GM12878 (cell line): ENCODE results near the gene ARFGAP2. TPM values are rescaled to one million over a fixed set of nuclear protein-coding genes. Genes with fewer than 3 reads are reported as not detected.

ENCODE experiments used
- ATAC-seq: fragments of 200-7000 bp; cut with Tn5 transposase; 3 replicates; pipeline ENCODE4 v1.9.1; 2020; ENCODE audit warnings: mild to moderate bottlenecking, moderate library complexity
- BruUV-seq: library from RNA; stranded (reverse); fragments of 400-500 nt; replicated peaks from 2 replicates; lab custom pipeline; 2021; lab: Mats Ljungman, UMichigan
- CTCF ChIA-PET: fragments of 300-600 bp; sonication (Branson Sonifier 250); formaldehyde crosslinking; extraction: SDS; loops from one replicate; lab custom pipeline; 2021; ENCODE audit warnings: inconsistent platforms; lab: Yijun Ruan, JAX
- POLR2A ChIA-PET: fragments of 350-600 bp; formaldehyde crosslinking; extraction: SDS; loops from one replicate; lab custom pipeline; 2021; ENCODE audit warnings: inconsistent platforms; lab: Charles Lee
- RAD21 ChIA-PET: fragments of 300-600 bp; sonication (Branson Sonifier 250); formaldehyde crosslinking; loops from one replicate; lab custom pipeline; 2023; ENCODE audit warnings: antibody characterized with exemption; ENCODE audit not compliant: unreplicated experiment; lab: Charles Lee
- SMC1A ChIA-PET: fragments of 300-600 bp; sonication (Branson Sonifier 250); formaldehyde crosslinking; loops from one replicate; lab custom pipeline; 2023; ENCODE audit not compliant: unreplicated experiment, uncharacterized antibody; lab: Charles Lee
- DNase-seq: peaks from one replicate; pipeline ENCODE4 v3.0.0-alpha.2; 2011; ENCODE audit warnings: low read depth, low spot score
- FAIRE-seq: peaks from 3 replicates; lab custom pipeline; 2011; peaks lifted over from hg19 to GRCh38; lab: Jason Lieb, UNC
- H2AFZ ChIP-seq: 2 replicates; pipeline ENCODE4 v1.6.0; 2011; ENCODE audit warnings: low read depth, low read length, control low read depth; ENCODE audit not compliant: control insufficient read depth
- H3K27ac ChIP-seq: 2 replicates; pipeline ENCODE4 v1.5.1; 2011; ENCODE audit warnings: control low read depth; ENCODE audit not compliant: control insufficient read depth, insufficient read depth
- H3K27me3 ChIP-seq, 2 experiments: replicated peaks in 1 of 2; 2 replicates each; pipeline versions ENCODE4 v1.6.0 to v1.6.1; 2011; ENCODE audit warnings: low read length in 1 of 2; ENCODE audit not compliant: control insufficient read depth in 2 of 2, insufficient read depth in 2 of 2
- H3K36me3 ChIP-seq, 2 experiments: 2 replicates each; pipeline ENCODE4 v1.5.1; 2011; ENCODE audit warnings: low read length in 1 of 2; ENCODE audit not compliant: control insufficient read depth in 2 of 2, insufficient read depth in 2 of 2
- H3K4me1 ChIP-seq: 2 replicates; pipeline ENCODE4 v1.6.1; 2011; ENCODE audit warnings: mild to moderate bottlenecking, low read length, moderate library complexity, mixed read lengths; ENCODE audit not compliant: control insufficient read depth, insufficient read depth
- H3K4me2 ChIP-seq: 2 replicates; pipeline ENCODE4 v1.6.0; 2011; ENCODE audit warnings: control low read depth; ENCODE audit not compliant: control insufficient read depth, insufficient read depth
- H3K4me3 ChIP-seq: fragments of 200-600 bp; sonication (generic); 2 replicates; pipeline ENCODE4 v1.5.1; 2016
- H3K79me2 ChIP-seq: 2 replicates; pipeline ENCODE4 v1.6.0; 2011; ENCODE audit warnings: low read length; ENCODE audit not compliant: control insufficient read depth, insufficient read depth
- H3K9ac ChIP-seq: 2 replicates; pipeline ENCODE4 v1.8.0; 2011; ENCODE audit warnings: low read length, control low read depth, mixed read lengths; ENCODE audit not compliant: control insufficient read depth, insufficient read depth
- H3K9me3 ChIP-seq: replicated peaks from 3 replicates; pipeline ENCODE4 v1.5.1; 2011; ENCODE audit warnings: mild to moderate bottlenecking, low read length; ENCODE audit not compliant: control insufficient read depth, insufficient read depth
- H4K20me1 ChIP-seq: 2 replicates; pipeline ENCODE4 v1.6.0; 2011; ENCODE audit not compliant: control insufficient read depth, insufficient read depth
- CHD1 ChIP-seq: IDR thresholded peaks from 2 replicates; pipeline ENCODE4 v1.6.1; 2012; ENCODE audit warnings: low read depth, low read length, improper control_type of control experiment
- CREB1 ChIP-seq: IDR thresholded peaks from 2 replicates; pipeline ENCODE4 v1.6.1; 2012; ENCODE audit warnings: low read depth, mild to moderate bottlenecking, inconsistent platforms
- CREM ChIP-seq: IDR thresholded peaks from 2 replicates; pipeline ENCODE4 v1.6.1; 2014; ENCODE audit warnings: antibody characterized with exemption, low read depth
- CTCF ChIP-seq, 3 experiments: IDR thresholded peaks in 2 of 3; conservative IDR thresholded peaks in 1 of 3; 2 replicates each; pipeline ENCODE4 v1.5.1; 2011; ENCODE audit warnings: low read depth in 3 of 3, low read length in 3 of 3, mild to moderate bottlenecking in 3 of 3, control low read depth in 2 of 3, moderate library complexity in 2 of 3, inconsistent platforms in 1 of 3, mixed read lengths in 1 of 3; ENCODE audit not compliant: control insufficient read depth in 2 of 3, insufficient read depth in 1 of 3; ENCODE audit errors: extremely low read depth in 1 of 3
- E2F4 ChIP-seq: IDR thresholded peaks from 2 replicates; pipeline ENCODE4 v1.6.1; 2012; ENCODE audit warnings: low read depth, low read length, improper control_type of control experiment
- ESRRA ChIP-seq: IDR thresholded peaks from 2 replicates; pipeline ENCODE4 v1.6.1; 2012; ENCODE audit warnings: mild to moderate bottlenecking, low read length, improper control_type of control experiment
- FOS ChIP-seq: IDR thresholded peaks from 3 replicates; pipeline ENCODE4 v1.6.1; 2011; ENCODE audit warnings: borderline replicate concordance; ENCODE audit not compliant: insufficient read length; ENCODE audit errors: extremely low read depth
- JUND ChIP-seq: IDR thresholded peaks from 2 replicates; pipeline ENCODE4 v1.6.1; 2012; ENCODE audit warnings: low read depth, mild to moderate bottlenecking, low read length, improper control_type of control experiment, moderate library complexity
- MYB ChIP-seq: fragments of 150-350 bp; IDR thresholded peaks from 2 replicates; pipeline ENCODE4 v1.6.1; 2014; ENCODE audit warnings: mild to moderate bottlenecking, low read depth, low read length, borderline replicate concordance
- NBN ChIP-seq: fragments of 450-650 bp; IDR thresholded peaks from 2 replicates; pipeline ENCODE4 v1.6.1; 2016
- NFIC ChIP-seq: IDR thresholded peaks from 2 replicates; pipeline ENCODE4 v1.6.1; 2012; ENCODE audit warnings: low read depth, mild to moderate bottlenecking, inconsistent platforms, low read length, moderate library complexity
- POLR2AphosphoS5 ChIP-seq: IDR thresholded peaks from 2 replicates; pipeline ENCODE4 v1.6.1; 2011; ENCODE audit warnings: mild to moderate bottlenecking, low read length, inconsistent platforms
- POU2F2 ChIP-seq: IDR thresholded peaks from 3 replicates; pipeline ENCODE4 v1.6.1; 2011; ENCODE audit warnings: low read depth, mild to moderate bottlenecking, low read length, borderline replicate concordance
- RAD21 ChIP-seq: IDR thresholded peaks from 2 replicates; pipeline ENCODE4 v1.6.1; 2011; ENCODE audit warnings: mild to moderate bottlenecking, low read depth, low read length, moderate library complexity; ENCODE audit not compliant: insufficient read depth
- SP1 ChIP-seq: IDR thresholded peaks from one replicate; pipeline ENCODE4 v1.6.1; 2011; ENCODE audit warnings: low read depth, low read length
- SRF ChIP-seq, 2 experiments: IDR thresholded peaks; 2 replicates each; pipeline ENCODE4 v1.6.1; 2011; ENCODE audit warnings: low read depth in 2 of 2, low read length in 2 of 2, mild to moderate bottlenecking in 1 of 2, moderate library complexity in 1 of 2
- SUZ12 ChIP-seq: fragments of 200-600 bp; sonication (generic); IDR thresholded peaks from one replicate; pipeline ENCODE4 v1.6.1; 2018; ENCODE audit warnings: antibody characterized with exemption, mild to moderate bottlenecking; ENCODE audit not compliant: unreplicated experiment
- TCF7 ChIP-seq: IDR thresholded peaks from 2 replicates; pipeline ENCODE4 v1.6.1; 2014; ENCODE audit warnings: antibody characterized with exemption, borderline replicate concordance
- USF1 ChIP-seq: IDR thresholded peaks from 2 replicates; pipeline ENCODE4 v1.6.1; 2011; ENCODE audit warnings: borderline replicate concordance, low read depth, mild to moderate bottlenecking, moderate library complexity, mixed read lengths, low read length; ENCODE audit not compliant: insufficient read depth; ENCODE audit errors: extremely low read length
- ZNF24 ChIP-seq: fragments of 450-650 bp; IDR thresholded peaks from 2 replicates; pipeline ENCODE4 v1.6.1; 2017; ENCODE audit warnings: antibody characterized with exemption, mild to moderate bottlenecking
- ZNF622 ChIP-seq: fragments of 450-650 bp; IDR thresholded peaks from 2 replicates; pipeline ENCODE4 v1.6.1; 2017; ENCODE audit warnings: mild to moderate bottlenecking, inconsistent platforms
- ZZZ3 ChIP-seq: IDR thresholded peaks from 2 replicates; pipeline ENCODE4 v1.6.1; 2011; ENCODE audit warnings: low read depth; ENCODE audit not compliant: control insufficient read depth, insufficient read length
- WGBS: methylation state at CpG from one replicate; pipeline ENCODE4 v1.1.6; 2016; ENCODE audit warnings: low lambda C conversion rate; ENCODE audit not compliant: insufficient replicate concordance, insufficient coverage; ENCODE audit errors: missing lambda C conversion rate; 5-methylcytosine and 5-hydroxymethylcytosine counted together
- in situ Hi-C: fragments of 300-500 bp; cut with MboI; formaldehyde crosslinking; loops from 9 replicates; pipeline ENCODE4 v1.14.3; 2018; ENCODE audit warnings: mixed read lengths
- intact Hi-C: fragments of 100-400 bp; cut with micrococcal nuclease; formaldehyde crosslinking; loops from one replicate; pipeline ENCODE4 v1.14.2; 2022; ENCODE audit not compliant: unreplicated experiment
- polyA plus RNA-seq, 11 experiments: library from polyadenylated mRNA; depleted of rRNA in 4 of 11; unstranded in 6 of 11; stranded (reverse) in 5 of 11; fragments of >200 nt; fragmentation: Nextera tagmentation in 4 of 11; fragmentation: Illumina TruSeq in 1 of 11; extraction: Ambion mirVana in 4 of 11; extraction: Trizol in 1 of 11; gene quantifications; 1 replicate in 1 of 11; 2 replicates in 10 of 11; pipeline versions ENCODE4 v1.2.1 to v1.2.3, GENCODE V29; 2011 to 2016; ENCODE audit warnings: inconsistent platforms in 2 of 11, missing spikeins in 2 of 11, low read depth in 1 of 11
- total RNA-seq, 4 experiments: library from RNA; depleted of rRNA in 3 of 4; stranded (reverse); fragments of >200 nt in 3 of 4; fragmentation: Illumina TruSeq in 1 of 4; extraction: Trizol in 1 of 4; gene quantifications; 2 replicates each; pipeline versions ENCODE4 v1.2.1 to v1.2.3, GENCODE V29; 2013 to 2021

Gene ARFGAP2
- total and polyA plus RNA-seq, 10 of the 15 experiments (the other 5 are each of a cell fraction or from before 2014, with no cell fraction given) = 20.9 to 100 (median 75.5) TPM

- no peaks in the 10 kb centered on the region; the same call in 1 of the 2 replicates for H4K20me1 ChIP-seq
- peak; percentile 92 for FAIRE-seq
- no TSS peak for BruUV-seq
- ChIA-PET CTCF (interaction anchor here (0.6 to 2.4 kb wide), 12 partner anchors 9 to 693 kb away, joined by 3 to 9 read pairs (median 4); no protein-coding TSS in a partner anchor), RAD21 (no interaction called here), POLR2A (no interaction called here), SMC1A (interaction anchor here (1.0 to 1.3 kb wide), 2 partner anchors 99 to 248 kb away, joined by 3 read pairs; no protein-coding TSS in a partner anchor)
- H3K27me3 ChIP-seq = no peaks in the 10 kb centered on the region
- no peak overlapping the region for H3K4me3 ChIP-seq
- no peak overlapping the region for H3K9ac ChIP-seq
- H3K27ac ChIP-seq = no peak overlapping the region
- no peaks in the 10 kb centered on the region for H3K9me3 ChIP-seq
- WGBS = 57% methylated on average over 14 of the region's 14 CpGs
- H2AFZ ChIP-seq = no peak overlapping the region
- peaks cover 17 to 24% of the 10 kb centered on the region in 2 experiments for H3K36me3 ChIP-seq
- in situ Hi-C loops (loop anchor here (5.0 kb wide), 1 partner anchor 274 kb away; no protein-coding TSS in a partner anchor), intact Hi-C loops (loop anchor here (1.0 kb wide), 1 partner anchor 272 kb away; no protein-coding TSS in a partner anchor)
- H3K4me1 ChIP-seq = no peaks in the 10 kb centered on the region
- no peak overlapping the region for H3K4me2 ChIP-seq
- H3K79me2 ChIP-seq = no peaks in the 10 kb centered on the region
- ATAC-seq = peak; percentile 94
- no peak for DNase-seq
- TF ChIP-seq TCF7 (no peak), MYB (no peak), CREM (no peak), SP1 (no peak), SRF (IDR thresholded peaks at IDR 0.05; ENCODE audit: low read depth in 2 of 2, low read length in 2 of 2) (no peak), ESRRA (no peak), ZNF622 (no peak), SUZ12 (no peak), E2F4 (no peak), CHD1 (no peak), ZZZ3 (no peak), RAD21 (peak; percentile 78), USF1 (no peak), FOS (no peak), POLR2AphosphoS5 (no peak; the same call in 1 of the 2 replicates), NBN (no peak), POU2F2 (0 out of 3 replicates have a peak, but pooled peaks have one; percentile 25), NFIC (no peak), CTCF (IDR thresholded peaks at IDR 0.05 in 2 of 3, conservative IDR thresholded peaks at IDR 0.05 in 1 of 3; ENCODE audit: control insufficient read depth in 2 of 3, extremely low read depth in 1 of 3, insufficient read depth in 1 of 3, low read depth in 3 of 3, low read length in 3 of 3) (peak; percentile 72 to 81 (median 77)), JUND (no peak), ZNF24 (no peak), CREB1 (0 out of 2 replicates have a peak, but pooled peaks have one; percentile 31)
Observed at GRCh38 chr11:47161134-47161854, 15.4 kb downstream of the ARFGAP2 start.
